Mucosa of gallbladder (tissue), 1 donor: ENCODE results near the gene AFAP1. TPM values are rescaled to one million over a fixed set of nuclear protein-coding genes. Genes with fewer than 3 reads are reported as not detected.
A peak's percentile ranks its signal among the peaks of the same experiment; 100 is the strongest.

ENCODE experiments used
- DNase-seq: peaks from one replicate; pipeline ENCODE4 v3.0.0-alpha.2; 2020; ENCODE audit warnings: low spot score
- total RNA-seq: library from RNA; stranded (reverse); gene quantifications from one replicate; pipeline ENCODE4 v1.2.1, GENCODE V29; 2021
- donor health status: DM: no; HTN: no; CAD: no.

The AFAP1 gene
- total RNA-seq, 1 donor from 2014 or later = 22.7 TPM

DNA sequence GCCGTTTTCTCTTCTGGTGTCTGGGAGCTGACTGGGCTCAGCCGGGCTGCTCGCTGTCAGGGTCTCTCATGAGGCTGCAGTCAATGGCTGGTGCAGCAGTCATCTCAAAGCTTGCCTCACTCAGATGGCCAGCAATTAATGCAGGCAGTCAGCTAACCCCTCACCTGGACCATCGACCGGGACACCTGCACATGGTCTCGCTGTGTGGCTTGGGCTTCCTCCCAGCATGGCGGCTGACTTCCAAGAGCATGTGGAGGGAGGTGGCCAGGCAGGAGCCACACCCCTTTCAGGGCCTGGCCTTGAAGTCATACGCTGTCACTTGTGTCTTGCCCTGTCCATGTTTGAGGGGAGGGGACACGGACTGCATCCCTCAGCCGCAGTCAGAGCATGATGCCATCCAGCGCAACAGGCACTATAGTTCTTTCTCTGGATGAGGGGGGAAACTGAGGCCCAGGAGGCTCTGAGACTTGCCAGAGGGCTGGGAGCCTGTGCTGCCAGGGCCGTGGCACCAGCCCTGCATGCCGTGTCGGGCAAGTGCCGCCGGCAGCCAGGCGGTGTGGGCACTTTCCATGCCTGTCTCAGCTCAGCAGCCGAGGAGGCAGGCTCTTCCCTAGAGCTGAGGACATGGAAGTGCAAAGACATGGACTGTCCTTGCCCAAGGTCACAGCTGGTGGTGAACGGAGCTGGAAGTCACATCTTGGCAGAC lies 201.8 kb downstream of the AFAP1 start:
- DNase-seq = no peak

DNA sequence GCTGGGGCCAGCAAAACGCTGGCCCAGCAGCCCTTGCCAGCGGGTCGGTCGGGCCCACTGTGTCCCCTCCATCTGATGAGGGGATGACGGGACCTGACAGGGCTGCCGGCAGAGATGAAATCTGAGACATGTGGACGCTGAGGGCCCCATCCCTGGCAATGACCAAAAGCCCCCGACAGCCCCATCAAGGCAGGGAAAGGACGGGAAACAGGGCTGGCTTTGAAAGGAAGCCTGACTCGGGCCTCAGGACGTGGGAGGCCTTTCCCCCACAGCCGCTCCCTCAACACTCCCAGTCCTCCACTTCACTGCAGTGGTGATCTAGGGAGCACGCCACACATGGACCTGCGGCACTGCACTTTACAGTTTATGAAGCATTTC lies 202.4 kb downstream of the AFAP1 start:
- DNase-seq = no peak

DNA sequence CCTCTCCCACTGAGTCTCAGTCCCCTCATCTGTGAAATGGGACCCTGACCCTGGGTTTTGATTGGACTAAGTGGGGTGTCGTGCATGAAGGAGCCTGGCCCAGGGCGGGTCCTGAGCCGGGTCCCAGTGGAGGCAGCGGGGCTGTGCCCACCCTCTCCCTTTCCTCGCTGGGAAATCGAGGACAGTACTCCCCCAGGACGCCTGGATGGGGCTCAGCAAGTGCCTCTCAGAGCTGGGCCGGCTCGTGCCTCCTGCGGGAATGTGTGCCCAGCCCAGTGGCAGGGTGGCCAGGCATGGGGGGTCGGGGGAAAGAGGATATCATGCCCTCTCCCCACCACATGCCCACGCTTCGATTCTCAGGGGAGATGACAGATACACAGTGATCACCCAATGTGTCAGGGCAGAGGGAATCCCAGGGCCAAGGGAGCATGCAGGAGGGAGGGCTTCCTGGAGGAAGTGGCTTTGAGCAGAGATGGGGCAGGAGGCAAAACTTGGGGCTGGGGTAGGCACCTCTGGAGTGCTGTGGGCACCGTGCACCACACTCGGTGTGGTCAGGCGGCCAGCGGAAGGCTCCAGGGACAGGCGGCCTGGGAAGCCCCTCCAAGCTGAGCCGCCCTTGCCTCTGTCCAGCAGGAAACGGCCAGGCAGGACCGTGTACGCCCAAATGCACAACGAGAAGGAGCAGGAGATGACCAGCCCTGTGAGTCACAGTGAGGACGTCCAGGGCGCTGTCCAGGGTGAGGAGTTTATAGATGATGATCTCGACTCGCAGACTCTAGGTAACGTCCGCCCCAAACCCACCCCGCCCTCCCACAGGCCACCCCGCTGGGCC lies 203.0 kb downstream of the AFAP1 start:
- no peak for DNase-seq

DNA sequence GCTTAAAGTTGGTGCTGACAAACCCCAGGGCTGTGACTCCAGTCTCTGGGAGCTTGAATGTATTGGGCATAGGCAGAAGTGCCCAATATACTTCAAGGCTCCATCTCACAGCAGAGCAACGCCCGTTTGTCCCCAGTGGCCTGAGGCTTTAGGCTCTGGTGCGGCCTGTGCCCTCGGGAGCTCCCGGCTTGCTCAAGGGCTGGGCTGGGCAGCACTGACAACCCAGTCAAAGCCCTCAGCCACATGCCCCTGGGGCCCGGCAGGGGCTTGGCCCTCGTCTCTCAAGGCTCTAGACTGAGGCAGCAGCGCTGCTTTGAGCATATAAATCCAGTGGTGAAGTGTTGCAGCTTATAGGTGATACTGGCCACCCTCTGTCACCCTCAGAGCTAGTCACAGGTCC lies 203.7 kb downstream of the AFAP1 start:
- no peak for DNase-seq

DNA sequence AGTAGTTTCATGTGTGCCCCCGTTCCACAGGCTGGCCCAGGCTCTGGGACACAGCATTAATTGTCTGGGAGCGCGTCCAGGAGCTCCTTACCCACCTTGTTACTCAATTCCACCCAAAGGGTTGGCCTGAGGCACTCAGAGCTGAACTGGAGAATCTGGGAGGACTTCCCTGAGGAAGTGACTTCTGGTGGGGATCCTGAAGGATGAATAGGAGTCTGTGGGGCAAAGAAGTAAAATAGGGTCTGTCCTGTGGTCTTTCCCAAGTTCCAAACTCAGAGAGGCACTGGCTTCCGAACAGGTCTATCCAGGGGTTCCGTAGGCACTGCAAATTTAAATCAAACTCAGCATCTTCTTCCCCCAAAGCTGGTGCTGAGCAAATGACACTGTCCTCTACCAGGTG lies 204.3 kb downstream of the AFAP1 start:
- no peak for DNase-seq

DNA sequence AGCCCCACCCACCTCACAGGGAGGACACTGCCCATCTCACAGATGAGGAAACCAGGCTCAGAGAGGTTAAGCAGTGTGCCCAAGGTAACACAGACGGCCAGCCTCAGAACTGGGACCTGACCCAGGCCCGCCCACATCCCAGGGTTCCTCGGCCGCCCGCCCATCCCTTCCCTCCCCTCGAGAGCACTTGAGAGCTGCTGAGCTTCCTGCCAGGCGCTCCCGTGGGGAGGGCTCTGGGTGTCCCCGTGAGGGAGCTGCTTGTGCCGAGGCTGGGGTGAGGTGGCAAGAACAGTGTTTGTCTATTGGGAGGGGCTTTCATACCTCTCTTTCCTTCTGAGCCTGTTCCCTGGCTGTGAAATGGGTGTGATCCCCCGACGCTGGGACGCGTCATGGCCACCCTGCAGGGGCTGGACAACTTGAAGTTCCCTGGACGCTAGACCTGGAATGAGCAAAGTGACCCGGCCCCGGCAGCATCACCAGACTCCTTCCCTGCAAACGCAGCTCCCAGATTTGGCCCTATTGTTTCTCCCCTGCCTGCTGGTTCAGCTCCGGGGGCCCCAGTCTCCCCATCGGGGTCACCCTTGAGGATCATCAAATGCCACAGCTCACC lies 204.9 kb downstream of the AFAP1 start:
- DNase-seq = no peak

DNA sequence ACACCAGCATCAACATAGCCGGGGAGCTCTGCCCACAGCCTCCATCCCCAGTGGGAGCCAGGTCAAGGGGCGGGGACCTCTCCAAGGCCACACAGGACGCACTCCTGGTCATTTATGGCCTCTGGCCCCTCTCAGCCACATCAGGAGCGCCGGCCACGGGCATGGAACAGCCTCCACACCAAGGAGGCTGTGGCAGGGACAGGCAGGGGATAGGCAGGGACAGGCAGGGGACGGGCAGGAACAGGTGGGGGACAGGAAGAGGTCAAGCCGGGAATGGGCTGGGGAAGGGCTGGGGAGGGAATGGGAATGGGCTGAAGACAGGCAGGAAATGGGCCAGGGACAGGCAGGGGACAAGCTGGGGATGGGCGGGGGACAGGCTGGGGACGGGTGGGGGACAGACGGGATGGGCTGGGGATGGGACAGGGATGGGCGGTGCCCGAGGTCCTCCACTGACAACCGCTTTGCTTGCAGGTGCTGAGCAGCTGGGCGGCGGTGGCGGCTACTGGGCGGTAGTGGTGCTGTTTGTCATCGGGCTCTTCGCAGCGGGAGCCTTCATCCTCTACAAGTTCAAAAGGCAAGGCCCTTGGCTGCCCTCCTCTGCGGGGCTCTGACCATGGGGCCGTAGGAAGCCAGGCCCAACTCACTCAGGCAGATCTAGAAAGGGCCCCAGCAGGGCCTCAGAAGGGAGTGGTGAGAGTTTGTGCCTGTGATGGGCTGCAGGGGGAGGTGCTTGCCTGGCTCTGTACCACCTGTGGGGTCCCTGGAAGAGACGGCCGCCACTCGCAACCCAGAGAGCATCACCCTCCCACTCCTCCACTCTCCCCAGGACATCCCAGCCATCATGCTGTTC lies 205.6 kb downstream of the AFAP1 start:
- DNase-seq = no peak

DNA sequence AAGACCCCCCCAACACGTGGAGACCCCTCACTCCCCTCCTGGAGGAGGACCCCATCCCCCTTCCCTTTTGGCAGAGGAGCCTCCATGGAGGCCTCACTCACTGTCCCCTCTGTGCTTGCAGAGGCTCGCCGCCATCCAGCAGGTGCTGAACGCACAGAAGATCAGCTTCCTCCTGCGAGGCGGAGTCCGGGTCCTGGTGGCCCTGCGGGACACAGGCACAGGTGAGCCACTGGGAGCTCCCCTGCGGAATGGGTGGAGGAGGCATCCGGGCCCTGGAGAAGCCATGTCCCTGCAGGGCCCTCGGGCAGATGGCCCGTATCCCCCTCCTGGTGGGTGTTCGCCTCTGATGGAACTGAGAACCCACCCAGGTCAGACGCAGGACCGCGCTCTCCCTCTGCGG lies 206.5 kb downstream of the AFAP1 start:
- no peak for DNase-seq

DNA sequence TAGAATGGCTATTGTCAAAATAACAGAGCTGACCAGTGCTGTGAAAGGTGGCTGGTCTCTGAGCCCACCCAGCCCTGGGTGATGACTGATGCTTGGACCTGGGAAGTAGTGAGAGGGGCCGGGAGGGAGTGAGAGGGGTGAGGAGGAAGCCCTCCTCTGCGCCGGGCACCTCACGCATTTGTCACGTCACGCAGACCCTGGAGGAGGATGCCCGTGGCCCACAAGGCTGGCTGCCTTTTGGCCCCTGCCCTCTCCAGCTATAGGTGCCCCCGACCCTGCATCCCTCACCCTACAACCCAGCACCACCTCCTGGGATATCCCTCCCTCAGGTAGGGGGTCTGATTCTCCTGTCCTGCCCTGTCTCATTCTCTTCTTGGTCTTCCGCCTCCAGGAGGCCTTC lies 207.4 kb downstream of the AFAP1 start:
- DNase-seq = no peak

DNA sequence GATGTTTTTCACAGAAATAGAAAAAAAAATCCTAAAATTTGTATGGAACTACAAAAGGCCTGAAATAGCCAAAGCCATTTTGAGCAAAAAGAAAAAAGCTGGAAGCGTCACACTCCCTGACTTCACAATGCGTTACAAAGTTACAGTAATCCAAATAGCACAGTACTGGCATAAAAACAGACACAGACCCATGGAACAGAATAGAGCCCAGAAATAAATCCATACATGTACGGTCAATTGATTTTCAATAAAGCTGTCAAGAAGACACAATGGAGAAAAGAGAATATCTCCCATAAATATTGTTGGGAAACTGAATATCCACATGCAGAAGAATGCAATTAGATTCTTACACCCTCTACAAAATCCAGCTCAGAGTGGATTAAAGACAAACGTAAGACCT lies 208.2 kb downstream of the AFAP1 start:
- no peak for DNase-seq

DNA sequence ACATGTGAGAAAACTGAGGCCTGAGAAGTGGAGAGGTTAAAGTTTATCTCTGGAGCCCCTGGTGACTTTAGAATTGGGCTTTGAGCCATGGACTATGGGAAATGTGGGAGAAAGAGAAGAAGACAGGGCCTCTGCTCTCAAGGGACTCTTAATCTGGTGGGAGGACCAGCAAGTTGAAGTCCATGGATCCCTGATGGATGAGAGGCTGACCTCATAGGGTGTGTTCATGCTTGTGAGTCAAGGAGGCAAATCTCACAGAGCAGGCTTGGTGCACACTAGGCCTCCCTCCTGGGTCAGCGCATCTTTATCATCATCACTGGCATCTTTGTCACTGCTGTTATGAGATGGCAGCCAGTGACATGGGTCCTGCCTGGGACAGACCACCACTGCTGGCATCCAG lies 211.9 kb downstream of the AFAP1 start:
- DNase-seq = no peak

DNA sequence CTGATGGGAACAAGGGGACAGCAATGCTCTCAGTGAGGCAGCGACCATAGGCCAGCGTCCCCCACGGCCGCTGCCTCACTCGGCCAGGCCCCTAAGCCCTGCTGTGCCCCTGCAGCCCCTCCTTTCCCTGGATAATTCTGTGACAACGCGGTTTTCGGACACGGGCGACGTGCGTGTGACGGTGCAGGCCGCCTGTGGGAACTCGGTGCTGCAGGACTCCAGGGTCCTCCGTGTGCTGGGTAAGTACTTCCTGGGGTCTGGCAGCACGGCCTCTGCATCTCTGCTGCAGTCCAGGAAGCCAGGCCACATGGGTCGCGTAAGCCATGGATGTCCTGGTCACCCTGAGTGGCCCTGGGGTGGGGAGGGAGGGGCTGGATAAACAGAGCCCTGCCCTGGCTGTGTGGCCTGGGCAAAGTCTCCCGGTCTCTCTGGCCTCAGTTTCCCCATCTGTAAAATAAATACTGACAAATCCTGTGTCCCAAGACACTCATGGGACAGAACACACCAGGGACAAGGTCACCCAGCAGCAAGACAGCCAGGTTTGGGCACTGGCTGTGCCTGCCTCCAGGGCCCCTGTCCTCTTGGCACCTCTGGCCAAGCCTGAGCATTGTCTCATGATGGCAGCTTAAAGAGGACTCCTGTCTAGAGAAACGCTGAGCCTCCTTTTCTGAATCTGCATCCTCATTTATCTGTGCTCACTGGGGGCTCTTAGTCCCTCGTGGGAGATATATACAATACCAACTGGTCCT lies 212.8 kb downstream of the AFAP1 start:
- no peak for DNase-seq

DNA sequence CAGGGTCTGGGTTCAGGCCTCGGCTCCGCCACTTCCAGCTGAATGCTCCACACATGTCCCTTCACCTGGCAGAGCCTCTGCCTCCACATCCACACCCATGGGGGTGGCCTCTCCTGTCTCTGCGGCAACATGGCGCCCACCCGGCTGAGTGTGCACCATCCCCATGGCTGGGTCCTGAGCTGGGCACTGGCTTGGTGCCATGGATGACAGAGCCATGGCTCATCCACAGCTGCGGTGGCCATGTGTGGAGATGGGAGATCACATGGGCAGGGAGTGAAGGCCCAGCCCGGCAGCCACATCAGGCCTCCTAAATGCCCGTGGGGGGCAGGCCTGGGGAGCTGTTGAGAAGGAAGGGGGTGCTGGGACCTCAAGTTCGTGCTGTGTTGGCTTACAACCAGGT lies 213.7 kb downstream of the AFAP1 start:
- no peak for DNase-seq

DNA sequence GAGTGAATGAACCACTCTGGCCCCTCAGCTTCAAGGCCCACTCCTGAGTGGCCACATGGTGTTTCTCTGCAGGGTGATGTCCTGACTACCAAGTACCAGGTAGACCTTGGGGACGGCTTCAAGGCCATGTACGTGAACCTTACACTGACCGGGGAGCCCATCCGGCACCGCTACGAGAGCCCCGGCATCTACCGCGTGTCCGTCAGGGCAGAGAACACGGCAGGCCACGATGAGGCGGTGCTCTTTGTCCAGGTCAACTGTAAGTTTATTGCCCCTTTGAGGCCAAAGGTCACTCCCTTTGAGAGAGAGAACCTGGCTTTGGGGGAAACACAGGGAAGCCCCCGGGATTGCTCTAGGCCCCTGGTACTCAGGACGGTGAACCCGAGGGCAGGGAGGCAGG lies 216.0 kb downstream of the AFAP1 start:
- DNase-seq = no peak

DNA sequence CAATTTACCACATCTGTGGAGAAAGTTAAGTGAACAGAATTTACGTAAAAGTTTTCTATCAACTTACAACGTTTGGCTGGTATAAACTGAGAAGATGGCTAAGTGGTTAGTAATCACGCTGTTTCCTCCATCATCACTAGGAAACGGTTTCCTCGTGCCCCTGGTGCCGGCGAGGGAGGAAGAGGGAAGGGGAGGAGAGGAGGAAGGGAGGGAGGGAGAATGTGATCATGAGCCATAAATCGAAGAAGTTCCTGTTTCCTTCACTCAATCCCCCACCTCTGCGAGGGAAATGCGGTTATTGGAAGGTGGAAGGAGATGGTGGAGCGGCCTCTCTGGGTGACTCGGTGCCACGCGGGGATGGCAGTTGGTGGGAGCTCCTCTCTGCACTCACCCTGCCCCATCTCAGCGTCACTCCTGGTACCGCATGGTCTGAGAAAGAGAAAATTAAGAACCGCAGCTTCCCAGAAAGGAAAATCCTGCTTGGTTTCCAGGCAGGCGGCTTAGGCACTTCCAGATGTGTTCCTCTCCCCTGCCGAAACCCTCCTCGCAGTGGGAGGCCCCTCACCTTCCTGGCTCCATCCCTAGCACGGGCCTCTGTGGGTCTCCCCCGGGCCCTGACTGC lies 216.8 kb downstream of the AFAP1 start:
- DNase-seq = no peak

DNA sequence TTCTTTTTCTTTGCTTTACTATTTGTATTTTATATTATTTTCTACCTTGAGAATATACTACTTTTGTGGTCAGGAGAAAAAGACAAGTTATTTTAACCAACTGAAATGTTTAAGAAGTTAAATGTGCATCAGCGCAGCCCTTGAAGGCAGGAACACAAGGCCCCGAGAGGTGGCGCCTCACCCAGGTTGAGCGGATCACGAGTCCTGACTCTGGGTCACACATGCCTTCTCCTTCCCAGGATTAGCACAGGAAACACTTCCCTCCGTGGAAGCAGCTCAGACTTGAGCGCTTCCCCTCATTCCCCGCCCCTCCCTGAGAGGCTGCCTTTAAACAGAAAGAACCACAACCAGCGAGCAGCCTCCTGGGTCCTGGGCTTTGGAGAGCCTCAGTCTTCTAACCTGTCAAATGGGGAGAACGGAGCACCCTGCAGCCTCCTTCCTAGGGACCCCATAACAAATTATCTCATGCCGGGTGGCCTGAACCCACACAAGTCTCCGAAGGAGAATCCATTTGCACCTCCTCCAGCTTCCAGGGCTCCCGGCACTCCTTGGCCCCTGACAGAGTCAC lies 217.6 kb downstream of the AFAP1 start:
- DNase-seq = no peak

DNA sequence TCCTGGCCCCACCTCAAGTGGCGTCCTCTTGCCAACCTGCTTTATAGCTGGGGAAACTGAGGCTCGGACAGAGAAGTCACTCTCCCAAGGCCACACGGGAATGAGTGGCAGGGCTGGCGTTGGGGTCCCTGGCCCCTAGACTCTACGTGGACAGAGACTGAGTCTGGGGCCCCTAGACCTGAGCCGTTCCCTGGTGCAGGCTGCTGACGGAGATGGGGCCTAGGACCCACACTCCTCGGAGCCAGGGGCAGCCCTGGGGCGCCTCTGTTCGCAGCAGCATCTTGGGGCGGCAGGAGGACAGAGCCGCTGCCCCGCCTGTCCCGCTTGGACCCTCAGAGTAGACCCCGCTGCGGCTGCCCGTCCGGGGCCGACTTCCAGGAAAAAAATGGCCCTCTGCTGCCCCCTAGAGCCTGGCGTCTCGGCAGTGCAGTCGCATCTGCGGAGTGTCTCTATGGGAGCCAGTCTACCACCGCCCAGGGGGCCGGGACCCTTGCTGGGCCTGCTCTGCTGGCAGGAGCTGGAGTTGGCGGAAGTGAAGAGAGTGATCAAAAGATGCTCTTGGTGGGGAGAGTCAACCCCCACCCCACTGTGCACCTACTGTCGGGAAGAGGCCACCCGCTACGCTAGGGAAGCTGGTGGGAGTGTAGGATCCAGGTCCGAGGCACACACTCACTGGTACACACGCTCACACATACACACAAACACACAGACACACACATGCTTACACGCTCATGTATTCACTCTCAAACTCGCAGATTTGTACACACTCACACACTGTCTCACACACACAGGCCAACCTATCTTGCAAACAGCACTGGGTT lies 220.1 kb downstream of the AFAP1 start:
- peak; percentile 56 for DNase-seq

DNA sequence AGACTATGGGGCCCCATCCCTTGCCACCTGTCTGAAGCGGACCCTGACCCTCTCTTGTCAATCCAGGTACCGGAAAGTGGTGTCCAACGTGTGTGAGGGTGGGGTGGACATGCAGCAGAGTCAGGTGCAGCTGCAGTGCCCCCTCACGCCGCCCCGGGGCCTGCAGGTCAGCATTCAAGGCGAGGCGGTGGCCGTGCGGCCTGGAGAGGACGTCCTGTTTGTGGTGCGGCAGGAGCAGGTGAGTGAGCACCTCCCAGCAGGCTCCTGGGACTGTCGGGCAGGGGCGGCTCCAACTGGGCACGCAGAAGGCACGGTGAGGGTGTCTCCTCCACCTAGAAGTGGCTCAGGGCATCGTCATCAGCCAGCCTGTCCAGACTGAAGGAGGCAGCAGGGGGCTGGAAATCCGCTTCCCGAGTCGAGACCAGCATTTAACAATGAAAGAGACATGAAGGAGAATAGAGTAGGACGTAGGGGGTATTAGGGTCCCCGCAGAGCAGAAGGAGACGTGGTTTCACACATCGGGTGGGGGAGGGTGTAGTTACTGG lies 221.6 kb downstream of the AFAP1 start:
- DNase-seq = no peak

DNA sequence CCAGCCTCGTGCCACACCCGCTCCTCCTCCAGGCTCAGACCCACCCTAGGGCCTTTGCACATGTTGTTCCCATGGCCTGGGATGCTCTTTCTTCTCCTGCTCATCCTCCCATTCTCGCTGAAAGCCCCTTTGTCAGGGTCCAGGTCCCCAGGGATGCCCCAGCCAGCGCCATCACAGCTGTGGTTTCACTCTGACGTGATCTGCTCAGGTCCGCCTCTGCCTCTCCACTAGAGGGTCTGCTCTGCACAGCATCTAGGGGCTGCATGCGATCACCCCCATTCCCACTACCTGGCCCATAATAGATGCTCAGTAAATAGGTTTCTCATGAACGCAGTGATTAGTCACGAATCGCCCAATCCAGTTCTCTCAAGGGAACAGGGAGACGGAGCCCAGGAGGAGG lies 222.5 kb downstream of the AFAP1 start:
- DNase-seq = no peak
